ENCODE measurements around the gene STPG4. TPM values are rescaled to one million over a fixed set of nuclear protein-coding genes. Genes with fewer than 3 reads are reported as not detected.

Gene STPG4, protein sequence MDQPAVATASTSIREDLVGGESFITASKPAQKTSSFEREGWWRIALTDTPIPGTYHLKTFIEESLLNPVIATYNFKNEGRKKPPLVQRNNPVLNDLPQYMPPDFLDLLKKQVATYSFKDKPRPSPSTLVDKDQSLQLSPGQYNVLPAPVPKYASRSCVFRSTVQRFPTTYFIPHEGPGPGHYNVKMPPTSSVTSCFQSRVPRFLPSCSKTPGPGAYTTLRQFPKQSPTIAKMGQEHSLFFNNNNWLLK
- total RNA-seq (not detected), polyA plus RNA-seq (ENCODE audit: insufficient read depth, low read depth, low replicate concordance) (not detected)
- long read RNA-seq, donor 1: 0 reads
- long read RNA-seq, donor 2: 0 reads
- long read RNA-seq, donor 3: 0 reads
- long read RNA-seq, donor 4: 0 reads
- long read RNA-seq, donor 5: 0 reads
- long read RNA-seq, donor 6: 0 reads
- long read RNA-seq, donor 7, partial matches to known transcripts: 0 of 5 reads
- long read RNA-seq, donor 7, other reads (novel, unspliced or antisense): 5 of 5 reads
- long read RNA-seq, donor 8: 0 reads
- long read RNA-seq, donor 9: 0 reads
- long read RNA-seq, donor 10: 0 reads

DNA sequence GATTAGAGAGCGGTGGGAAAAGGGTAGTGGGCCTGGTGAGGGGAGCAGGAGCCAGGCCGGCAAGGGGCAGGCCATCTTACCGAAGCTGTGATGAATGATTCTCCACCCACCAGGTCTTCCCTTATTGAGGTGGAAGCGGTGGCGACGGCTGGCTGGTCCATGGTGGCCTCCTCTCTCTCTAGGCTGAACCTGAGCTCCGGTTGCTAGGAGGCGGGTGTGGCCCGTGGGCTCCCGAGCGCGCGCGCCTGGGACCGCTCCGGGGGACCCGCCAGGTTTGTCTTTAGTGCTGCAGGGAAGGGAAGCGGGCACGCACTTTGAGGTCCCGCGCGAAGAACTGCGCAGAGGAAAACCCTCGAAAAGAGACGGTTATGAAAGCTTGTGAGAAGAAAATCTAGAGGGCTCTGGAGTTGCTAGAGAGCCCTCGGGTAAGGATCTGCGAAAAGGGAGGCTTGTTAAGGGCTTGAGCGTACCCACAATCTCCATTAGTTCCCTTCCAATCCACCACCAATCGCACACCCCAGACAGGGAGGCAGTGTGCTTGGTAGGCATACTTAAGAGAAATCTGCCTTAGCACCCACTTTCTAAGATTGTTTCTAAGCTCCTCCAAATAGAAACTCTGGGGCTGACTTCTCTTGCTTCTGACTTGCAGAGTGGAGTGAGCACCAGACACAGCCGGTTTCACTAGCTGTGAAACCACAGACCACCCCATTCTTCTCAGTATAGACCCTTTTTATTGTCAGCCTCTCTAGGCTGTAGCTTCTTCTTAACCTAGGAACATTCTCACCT lies at the start of gene STPG4:
TSS of gene STPG4 (minus strand) at position 218 of the 786 bp plus-strand sequence. CDS start at position 161, 57 bp downstream.
- Histone ChIP-seq H3K27ac (ENCODE audit: low read depth in 2 of 2, low read length in 2 of 2) (no peak within 1 kb of the TSS), H3K9ac (ENCODE audit: low read length in 3 of 3) (no peak within 1 kb of the TSS), H3K27me3 (ENCODE audit: control insufficient read depth, insufficient read depth, low read length) (no peaks in the 10 kb centered on the region), H3K4me1 (ENCODE audit: control insufficient read depth in 2 of 3, insufficient read depth in 2 of 3, low read depth in 1 of 3, low read length in 3 of 3) (no peaks in the 10 kb centered on the region), H3K36me3 (ENCODE audit: control insufficient read depth in 2 of 3, insufficient read depth in 3 of 3, low read length in 3 of 3) (peaks cover 6 to 12% (median 6%) of the 10 kb centered on the region in 3 donors), H3K9me3 (ENCODE audit: control insufficient read depth in 2 of 3, insufficient read depth in 1 of 3, low read length in 3 of 3) (no peaks in the 10 kb centered on the region), H3K4me3 (ENCODE audit: low read length in 3 of 3) (no peak within 1 kb of the TSS)
- no peak for FAIRE-seq
- no peak for DNase-seq
- TF ChIP-seq, protein P1, sequence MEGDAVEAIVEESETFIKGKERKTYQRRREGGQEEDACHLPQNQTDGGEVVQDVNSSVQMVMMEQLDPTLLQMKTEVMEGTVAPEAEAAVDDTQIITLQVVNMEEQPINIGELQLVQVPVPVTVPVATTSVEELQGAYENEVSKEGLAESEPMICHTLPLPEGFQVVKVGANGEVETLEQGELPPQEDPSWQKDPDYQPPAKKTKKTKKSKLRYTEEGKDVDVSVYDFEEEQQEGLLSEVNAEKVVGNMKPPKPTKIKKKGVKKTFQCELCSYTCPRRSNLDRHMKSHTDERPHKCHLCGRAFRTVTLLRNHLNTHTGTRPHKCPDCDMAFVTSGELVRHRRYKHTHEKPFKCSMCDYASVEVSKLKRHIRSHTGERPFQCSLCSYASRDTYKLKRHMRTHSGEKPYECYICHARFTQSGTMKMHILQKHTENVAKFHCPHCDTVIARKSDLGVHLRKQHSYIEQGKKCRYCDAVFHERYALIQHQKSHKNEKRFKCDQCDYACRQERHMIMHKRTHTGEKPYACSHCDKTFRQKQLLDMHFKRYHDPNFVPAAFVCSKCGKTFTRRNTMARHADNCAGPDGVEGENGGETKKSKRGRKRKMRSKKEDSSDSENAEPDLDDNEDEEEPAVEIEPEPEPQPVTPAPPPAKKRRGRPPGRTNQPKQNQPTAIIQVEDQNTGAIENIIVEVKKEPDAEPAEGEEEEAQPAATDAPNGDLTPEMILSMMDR (IDR thresholded peaks at IDR 0.05; ENCODE audit: borderline replicate concordance, extremely low read depth, insufficient read depth): no peak
- intact Hi-C loops (cut with DNase I): no loop called here

DNA sequence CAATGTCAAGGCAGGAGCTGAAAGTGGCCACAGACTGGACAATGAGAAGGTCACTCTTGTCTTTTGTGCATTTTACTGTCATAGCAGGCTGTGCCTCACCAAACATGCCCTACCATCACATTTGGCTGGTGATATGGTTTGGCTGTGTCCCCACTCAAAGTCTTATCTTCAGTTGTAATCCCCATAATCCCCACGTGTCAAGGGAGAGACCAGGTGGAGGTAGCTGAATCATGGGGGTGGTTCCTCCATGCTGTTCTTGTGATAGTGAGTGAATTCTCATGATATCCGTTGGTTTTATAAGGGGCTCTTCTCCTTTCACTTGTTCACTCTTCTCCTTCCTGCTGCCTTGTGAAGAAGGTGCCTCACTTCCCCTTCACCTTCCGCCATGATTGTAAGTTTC lies 49.6 kb upstream of the STPG4 start:
- no peak overlapping the region for H3K9ac ChIP-seq (ENCODE audit: low read length in 3 of 3)
- TF ChIP-seq, protein P1 (IDR thresholded peaks at IDR 0.05; ENCODE audit: borderline replicate concordance, extremely low read depth, insufficient read depth): no peak
- no peak for FAIRE-seq
- H3K4me3 ChIP-seq (ENCODE audit: low read length in 3 of 3): no peak overlapping the region
- H3K27ac ChIP-seq (ENCODE audit: low read depth in 2 of 2, low read length in 2 of 2): no peak overlapping the region
- no peaks in the 10 kb centered on the region for H3K4me1 ChIP-seq (ENCODE audit: control insufficient read depth in 2 of 3, insufficient read depth in 2 of 3, low read depth in 1 of 3, low read length in 3 of 3)
- no peaks in the 10 kb centered on the region for H3K36me3 ChIP-seq (ENCODE audit: control insufficient read depth in 2 of 3, insufficient read depth in 3 of 3, low read length in 3 of 3)
- H3K9me3 ChIP-seq (ENCODE audit: control insufficient read depth in 2 of 3, insufficient read depth in 1 of 3, low read length in 3 of 3): no peaks in the 10 kb centered on the region
- no peak for DNase-seq
- no peaks in the 10 kb centered on the region for H3K27me3 ChIP-seq (ENCODE audit: control insufficient read depth, insufficient read depth, low read length)
- intact Hi-C loops (cut with DNase I): loop anchor here (10.0 kb wide), 1 partner anchor 60 kb away; no protein-coding TSS in a partner anchor

DNA sequence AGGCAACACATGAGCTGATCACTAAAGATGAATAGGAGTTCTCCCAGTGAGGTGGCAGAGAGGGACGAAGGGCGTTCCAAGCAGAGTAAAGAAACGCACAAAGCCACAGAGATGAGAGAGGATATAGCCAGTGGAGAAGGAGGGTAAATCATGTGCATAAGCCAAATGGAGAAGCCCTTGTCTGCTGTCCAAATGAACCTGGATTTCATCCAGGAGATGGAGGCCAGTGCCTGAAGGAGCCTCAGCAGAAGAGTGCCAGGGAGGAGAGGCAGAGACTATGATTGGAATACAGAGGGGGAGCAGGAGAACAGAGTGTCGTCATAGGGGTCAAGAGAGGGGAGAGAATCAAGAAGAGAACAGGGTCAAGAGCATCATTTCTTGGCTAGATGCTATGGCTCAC lies 48.9 kb upstream of the STPG4 start:
- Histone ChIP-seq H3K27me3 (ENCODE audit: control insufficient read depth, insufficient read depth, low read length) (no peaks in the 10 kb centered on the region), H3K9me3 (ENCODE audit: control insufficient read depth in 2 of 3, insufficient read depth in 1 of 3, low read length in 3 of 3) (no peaks in the 10 kb centered on the region), H3K36me3 (ENCODE audit: control insufficient read depth in 2 of 3, insufficient read depth in 3 of 3, low read length in 3 of 3) (no peaks in the 10 kb centered on the region), H3K27ac (ENCODE audit: low read depth in 2 of 2, low read length in 2 of 2) (no peak overlapping the region), H3K4me3 (ENCODE audit: low read length in 3 of 3) (no peak overlapping the region), H3K9ac (ENCODE audit: low read length in 3 of 3) (no peak overlapping the region), H3K4me1 (ENCODE audit: control insufficient read depth in 2 of 3, insufficient read depth in 2 of 3, low read depth in 1 of 3, low read length in 3 of 3) (no peaks in the 10 kb centered on the region)
- FAIRE-seq (no peak), DNase-seq (no peak)
- TF ChIP-seq, protein P1 (IDR thresholded peaks at IDR 0.05; ENCODE audit: borderline replicate concordance, extremely low read depth, insufficient read depth): no peak
- intact Hi-C loops (cut with DNase I): loop anchor here (10.0 kb wide), 1 partner anchor 61 kb away; no protein-coding TSS in a partner anchor

Data from kidney (tissue), 22 donors.